ENCODE measurements around the gene SPATA13.

GRCh38 chr13:24225062-24225461 is 64.5 kb downstream of the SPATA13 start:
- TF ChIP-seq, protein P1, sequence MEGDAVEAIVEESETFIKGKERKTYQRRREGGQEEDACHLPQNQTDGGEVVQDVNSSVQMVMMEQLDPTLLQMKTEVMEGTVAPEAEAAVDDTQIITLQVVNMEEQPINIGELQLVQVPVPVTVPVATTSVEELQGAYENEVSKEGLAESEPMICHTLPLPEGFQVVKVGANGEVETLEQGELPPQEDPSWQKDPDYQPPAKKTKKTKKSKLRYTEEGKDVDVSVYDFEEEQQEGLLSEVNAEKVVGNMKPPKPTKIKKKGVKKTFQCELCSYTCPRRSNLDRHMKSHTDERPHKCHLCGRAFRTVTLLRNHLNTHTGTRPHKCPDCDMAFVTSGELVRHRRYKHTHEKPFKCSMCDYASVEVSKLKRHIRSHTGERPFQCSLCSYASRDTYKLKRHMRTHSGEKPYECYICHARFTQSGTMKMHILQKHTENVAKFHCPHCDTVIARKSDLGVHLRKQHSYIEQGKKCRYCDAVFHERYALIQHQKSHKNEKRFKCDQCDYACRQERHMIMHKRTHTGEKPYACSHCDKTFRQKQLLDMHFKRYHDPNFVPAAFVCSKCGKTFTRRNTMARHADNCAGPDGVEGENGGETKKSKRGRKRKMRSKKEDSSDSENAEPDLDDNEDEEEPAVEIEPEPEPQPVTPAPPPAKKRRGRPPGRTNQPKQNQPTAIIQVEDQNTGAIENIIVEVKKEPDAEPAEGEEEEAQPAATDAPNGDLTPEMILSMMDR (IDR thresholded peaks at IDR 0.05) = no peak
- TF ChIP-seq POLR2AphosphoS5 (IDR thresholded peaks at IDR 0.05) = no peak
